Nephron (organoid): ENCODE measurements around the gene CD151.

Source experiments
- H3K27ac Mint-ChIP-seq, 3 experiments: 2 replicates each; pipeline ENCODE4 v1.8.0; 2020; ENCODE audit warnings: mixed read lengths in 3 of 3, mild to moderate bottlenecking in 2 of 3, moderate library complexity in 1 of 3
- H3K27me3 Mint-ChIP-seq: 2 replicates; pipeline ENCODE4 v1.8.0; 2021; ENCODE audit warnings: low read depth, mild to moderate bottlenecking, moderate library complexity, mixed read lengths
- H3K36me3 Mint-ChIP-seq: 2 replicates; pipeline ENCODE4 v1.8.0; 2020; ENCODE audit warnings: low read depth, mixed read lengths
- H3K4me1 Mint-ChIP-seq: 2 replicates; pipeline ENCODE4 v1.8.0; 2020; ENCODE audit warnings: mixed read lengths
- H3K4me3 Mint-ChIP-seq, 3 experiments: 2 replicates each; pipeline ENCODE4 v1.8.0; 2020; ENCODE audit warnings: mild to moderate bottlenecking in 3 of 3, mixed read lengths in 3 of 3, moderate library complexity in 2 of 3
- H3K9me3 Mint-ChIP-seq: 2 replicates; pipeline ENCODE4 v1.8.0; 2020; ENCODE audit warnings: mixed read lengths
- CTCF ChIP-seq, 3 experiments: fragments of 200-600 bp; sonication (generic); IDR thresholded peaks; one replicate each; pipeline ENCODE4 v1.5.0; 2021; ENCODE audit warnings: antibody characterized with exemption in 3 of 3; ENCODE audit not compliant: unreplicated experiment in 3 of 3

CD151 gene

GRCh38 chr11:796565-797295 is 36.0 kb upstream of the CD151 start:
- H3K4me1 Mint-ChIP-seq, result peaks cover 14% of the 10 kb centered on the region
- no peak for TF ChIP-seq CTCF (IDR thresholded peaks at IDR 0.05; ENCODE audit: unreplicated experiment in 3 of 3)
- no peaks in the 10 kb centered on the region for H3K27me3 Mint-ChIP-seq
- peak overlapping the region; percentile 91 to 95 (median 94) for H3K4me3 Mint-ChIP-seq
- H3K9me3 Mint-ChIP-seq, result no peaks in the 10 kb centered on the region
- no peaks in the 10 kb centered on the region for H3K36me3 Mint-ChIP-seq
- H3K27ac Mint-ChIP-seq, result peak overlapping the region; percentile 87 to 98 (median 94)

DNA sequence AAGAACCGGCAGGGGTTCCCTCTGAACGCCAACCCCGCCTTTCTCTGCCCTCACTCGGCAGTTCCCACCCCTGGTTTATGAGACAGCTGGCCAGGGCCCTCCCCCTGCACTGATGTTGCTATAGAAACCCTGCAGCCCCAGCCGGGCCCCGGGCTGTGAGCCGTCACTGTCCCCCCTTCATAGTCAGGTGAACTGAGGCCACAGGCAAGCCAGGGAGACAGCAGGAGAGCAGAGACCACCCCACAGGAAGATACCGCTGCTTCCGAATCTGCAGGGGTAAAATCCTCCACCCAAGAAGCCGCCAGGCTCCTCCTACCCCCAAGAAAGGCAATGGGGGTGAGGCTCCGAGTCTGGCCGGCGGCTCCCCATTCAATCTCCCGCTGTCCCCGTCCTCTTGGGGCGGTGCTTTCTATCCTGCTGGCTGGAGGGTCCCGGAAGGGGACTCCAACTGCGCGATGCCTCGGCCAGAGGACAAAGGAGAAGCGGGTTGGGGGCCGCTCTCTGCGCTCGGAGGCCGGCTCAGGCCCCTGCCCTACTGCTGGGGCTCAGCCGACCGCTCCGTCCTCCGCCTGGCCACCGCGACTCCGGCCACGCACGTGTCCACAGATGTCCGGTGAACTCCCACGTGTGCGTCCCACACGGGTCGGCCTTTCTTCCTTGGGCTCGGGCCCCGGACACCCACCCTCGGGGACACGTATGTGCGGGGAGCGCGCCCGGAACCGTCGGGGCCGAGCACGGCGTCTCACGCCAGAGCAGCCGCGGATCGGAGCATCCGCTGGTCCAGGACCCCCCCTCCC is 35.3 kb upstream of the CD151 start:
- Mint-ChIP-seq H3K36me3 (no peaks in the 10 kb centered on the region), H3K27ac (peak overlapping the region; percentile 87 to 98 (median 94)), H3K9me3 (no peaks in the 10 kb centered on the region), H3K4me3 (peak overlapping the region; percentile 91 to 95 (median 94)), H3K4me1 (peaks cover 14% of the 10 kb centered on the region), H3K27me3 (no peaks in the 10 kb centered on the region)
- TF ChIP-seq CTCF (IDR thresholded peaks at IDR 0.05; ENCODE audit: unreplicated experiment in 3 of 3), result no peak

DNA sequence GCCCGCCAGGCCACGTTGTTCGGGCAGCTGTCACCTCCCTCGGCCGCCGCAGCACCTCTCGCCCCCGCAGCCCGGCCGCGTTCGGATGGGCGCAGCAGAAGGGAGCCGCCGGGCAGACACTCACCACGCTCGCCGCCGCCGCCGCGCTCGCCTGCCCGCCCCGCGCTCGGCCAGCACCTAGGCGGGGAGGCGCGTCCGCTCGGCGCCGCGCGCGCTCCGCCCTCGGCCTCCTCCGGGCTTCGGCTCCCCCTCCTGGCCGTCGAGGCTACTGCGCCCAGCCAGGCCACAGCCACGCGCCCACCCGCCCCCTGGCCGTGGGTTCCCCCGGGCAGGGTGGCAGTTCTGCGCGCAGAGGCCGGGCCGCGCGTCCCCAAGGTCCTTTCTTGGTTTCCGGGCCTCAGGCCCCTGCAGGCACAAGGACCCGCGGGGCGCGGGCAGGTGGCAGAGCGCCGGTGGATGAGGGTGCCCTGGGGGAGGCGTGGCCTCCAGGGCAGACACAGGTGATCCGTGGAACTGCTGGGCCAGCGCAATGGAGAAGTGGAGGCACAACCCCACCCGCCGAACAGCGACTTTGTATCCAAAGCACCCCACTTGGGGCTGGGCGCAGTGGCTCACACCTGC is 34.5 kb upstream of the CD151 start, which contains the start of gene SLC25A22:
TSS of gene SLC25A22 (minus strand) at position 189 of the 621 bp plus-strand sequence. CDS start 3,275 bp downstream, outside the sequence.
- peaks cover 14% of the 10 kb centered on the region for H3K4me1 Mint-ChIP-seq
- H3K9me3 Mint-ChIP-seq, result no peaks in the 10 kb centered on the region
- H3K27me3 Mint-ChIP-seq, result no peaks in the 10 kb centered on the region
- H3K36me3 Mint-ChIP-seq, result no peaks in the 10 kb centered on the region
- H3K27ac Mint-ChIP-seq, result peak within 1 kb of the TSS; percentile 87 to 98 (median 94)
- peak; percentile 84 to 87 (median 86) for TF ChIP-seq CTCF (IDR thresholded peaks at IDR 0.05; ENCODE audit: unreplicated experiment in 3 of 3)
- peak within 1 kb of the TSS; percentile 91 to 95 (median 94) for H3K4me3 Mint-ChIP-seq

DNA sequence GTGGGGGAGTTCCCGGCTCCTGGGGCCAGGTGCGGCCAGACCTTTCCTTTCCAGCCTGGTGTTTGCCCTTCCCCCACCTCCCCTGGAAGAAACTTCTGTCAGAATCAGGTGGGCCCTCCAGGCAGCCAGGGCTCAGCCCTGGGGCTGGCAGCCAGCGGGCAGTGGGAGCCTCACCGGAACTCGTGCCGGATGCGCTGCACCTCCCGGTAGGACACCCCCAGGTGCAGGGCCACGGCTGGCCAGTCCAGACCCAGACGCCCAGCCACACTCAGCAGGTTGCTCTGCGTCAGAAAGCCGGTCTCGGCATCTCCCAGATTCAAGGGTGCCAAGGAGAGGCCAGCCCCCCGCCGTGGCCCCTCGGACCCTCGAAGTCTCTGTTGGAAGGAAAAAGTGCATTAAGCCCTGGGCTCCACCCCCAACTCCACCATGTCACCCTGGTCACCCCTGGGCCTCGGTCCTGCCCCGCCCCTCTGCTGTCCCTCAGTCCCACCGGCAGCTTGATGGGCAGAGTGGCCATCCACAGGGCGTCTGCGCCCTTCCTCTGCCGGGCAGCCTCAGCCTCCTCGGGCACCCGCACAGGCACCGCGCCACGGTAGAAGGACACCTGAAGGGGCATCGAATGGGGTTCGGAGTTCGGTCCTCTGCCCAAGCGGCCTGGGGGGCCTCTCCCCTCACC is 33.0 kb upstream of the CD151 start:
- no peak for TF ChIP-seq CTCF (IDR thresholded peaks at IDR 0.05; ENCODE audit: unreplicated experiment in 3 of 3)
- Mint-ChIP-seq H3K4me1 (peaks cover 14% of the 10 kb centered on the region), H3K9me3 (no peaks in the 10 kb centered on the region), H3K36me3 (no peaks in the 10 kb centered on the region), H3K4me3 (peak overlapping the region in 1 of 3 experiments; percentile 34), H3K27me3 (no peaks in the 10 kb centered on the region), H3K27ac (no peak overlapping the region)

- peak overlapping the region in 2 of 3 experiments; percentile 34 to 36 for H3K4me3 Mint-ChIP-seq
- H3K36me3 Mint-ChIP-seq, result no peaks in the 10 kb centered on the region
- no peaks in the 10 kb centered on the region for H3K27me3 Mint-ChIP-seq
- H3K9me3 Mint-ChIP-seq, result no peaks in the 10 kb centered on the region
- H3K27ac Mint-ChIP-seq, result no peak overlapping the region
- no peak for TF ChIP-seq CTCF (IDR thresholded peaks at IDR 0.05; ENCODE audit: unreplicated experiment in 3 of 3)
- peaks cover 14% of the 10 kb centered on the region for H3K4me1 Mint-ChIP-seq
Observed at GRCh38 chr11:800473-800872, 32.3 kb upstream of the CD151 start.
